ENCODE results near the gene TSTD2. TPM values are rescaled to one million over a fixed set of nuclear protein-coding genes. Genes with fewer than 3 reads are reported as not detected.
A peak's percentile ranks its signal among the peaks of the same experiment; 100 is the strongest.

TSTD2 gene
- total RNA-seq, 3 donors from 2014 or later: 18.8 to 28.2 (median 26.6) TPM

DNA sequence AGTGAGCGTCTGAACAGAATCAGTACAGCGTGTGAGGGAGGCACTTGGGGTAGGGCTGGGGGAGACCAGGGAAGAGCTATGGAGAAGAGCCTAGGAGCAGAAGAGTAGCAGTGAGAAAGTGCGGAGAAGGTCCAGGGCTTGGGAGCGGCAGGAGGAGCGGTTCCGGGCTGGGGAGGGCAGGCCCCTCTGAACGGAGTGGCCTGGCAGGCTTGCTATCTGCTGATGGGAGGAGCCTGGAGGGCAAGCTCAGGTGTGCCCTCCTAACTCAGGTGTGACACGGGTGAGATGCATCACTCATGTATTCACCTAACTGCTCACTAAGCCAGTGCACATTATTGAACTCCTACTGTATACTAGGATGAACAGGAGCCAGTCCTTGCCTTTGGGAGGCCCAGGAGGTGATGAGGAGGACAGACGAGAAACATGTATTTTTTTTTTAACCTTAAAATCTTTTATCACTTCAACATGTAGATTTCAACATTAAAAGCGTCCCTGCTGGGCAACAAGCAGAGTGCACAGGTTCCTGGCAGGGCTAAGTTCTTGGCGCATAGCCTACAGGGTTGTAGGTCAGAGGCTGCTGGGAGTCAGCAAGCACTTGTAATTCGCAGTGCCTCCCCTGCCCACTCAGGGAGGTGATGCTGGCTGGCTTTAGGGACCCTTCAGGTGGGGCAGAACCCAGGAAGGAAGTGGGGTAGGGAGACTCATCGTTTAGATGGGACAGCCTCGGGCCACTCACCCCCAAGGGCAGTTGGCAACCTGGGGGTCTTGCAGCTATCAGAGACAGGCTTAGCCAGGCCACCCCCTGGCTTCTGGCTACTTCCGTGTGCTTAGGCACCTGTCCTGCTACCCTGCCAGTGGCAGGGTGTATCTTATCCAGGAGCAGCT, 76.2 kb downstream of the TSTD2 start:
- DNase-seq: no peak
- intact Hi-C loops (cut with DNase I, micrococcal nuclease): no loop called here

DNA sequence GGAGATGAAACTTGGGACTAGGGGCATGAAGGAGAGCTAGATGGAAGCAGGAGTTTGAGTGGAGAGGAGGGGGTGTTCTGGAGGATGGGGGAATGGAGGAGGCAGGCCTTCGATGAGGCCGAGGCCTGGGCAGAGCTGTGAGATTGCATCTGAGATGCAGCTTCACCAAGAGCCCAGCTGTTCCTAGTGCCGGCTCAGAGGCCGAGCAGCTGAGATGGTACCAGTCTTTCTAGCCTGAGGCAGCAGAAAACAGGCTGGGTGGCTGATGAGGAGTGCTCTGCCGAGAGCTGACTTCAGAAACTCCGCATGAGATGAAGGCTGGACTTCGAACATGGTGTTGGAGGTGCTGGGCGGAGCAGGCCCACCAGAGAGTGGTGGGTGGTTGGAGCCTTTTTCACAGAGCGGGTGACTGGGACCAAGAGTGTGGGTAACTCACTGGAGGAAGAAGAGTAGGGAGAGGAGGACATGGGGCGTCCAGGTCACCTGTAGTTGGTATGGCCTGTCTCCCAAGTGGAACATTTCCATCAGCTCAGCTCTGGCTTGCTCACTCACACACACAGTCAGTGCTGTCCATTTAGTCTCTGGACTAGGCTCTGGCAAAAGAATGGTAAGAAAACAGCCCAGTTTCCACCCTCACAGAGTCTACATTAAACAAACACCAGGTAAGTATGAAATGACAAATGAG, 77.0 kb downstream of the TSTD2 start:
- ATAC-seq: no peak
- no peak for DNase-seq
- TF ChIP-seq, protein P1, sequence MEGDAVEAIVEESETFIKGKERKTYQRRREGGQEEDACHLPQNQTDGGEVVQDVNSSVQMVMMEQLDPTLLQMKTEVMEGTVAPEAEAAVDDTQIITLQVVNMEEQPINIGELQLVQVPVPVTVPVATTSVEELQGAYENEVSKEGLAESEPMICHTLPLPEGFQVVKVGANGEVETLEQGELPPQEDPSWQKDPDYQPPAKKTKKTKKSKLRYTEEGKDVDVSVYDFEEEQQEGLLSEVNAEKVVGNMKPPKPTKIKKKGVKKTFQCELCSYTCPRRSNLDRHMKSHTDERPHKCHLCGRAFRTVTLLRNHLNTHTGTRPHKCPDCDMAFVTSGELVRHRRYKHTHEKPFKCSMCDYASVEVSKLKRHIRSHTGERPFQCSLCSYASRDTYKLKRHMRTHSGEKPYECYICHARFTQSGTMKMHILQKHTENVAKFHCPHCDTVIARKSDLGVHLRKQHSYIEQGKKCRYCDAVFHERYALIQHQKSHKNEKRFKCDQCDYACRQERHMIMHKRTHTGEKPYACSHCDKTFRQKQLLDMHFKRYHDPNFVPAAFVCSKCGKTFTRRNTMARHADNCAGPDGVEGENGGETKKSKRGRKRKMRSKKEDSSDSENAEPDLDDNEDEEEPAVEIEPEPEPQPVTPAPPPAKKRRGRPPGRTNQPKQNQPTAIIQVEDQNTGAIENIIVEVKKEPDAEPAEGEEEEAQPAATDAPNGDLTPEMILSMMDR (IDR thresholded peaks at IDR 0.05): no peak
- intact Hi-C loops (cut with DNase I, micrococcal nuclease): no loop called here
- no peaks in the 10 kb centered on the region for H3K36me3 ChIP-seq (ENCODE audit: low read depth)
- H3K9me3 ChIP-seq: no peaks in the 10 kb centered on the region
- H3K4me3 ChIP-seq: no peak overlapping the region
- H3K4me1 ChIP-seq (ENCODE audit: low read depth): no peaks in the 10 kb centered on the region

More for the DNA sequence above, 76.2 kb downstream of the TSTD2 start:
- H3K36me3 ChIP-seq (ENCODE audit: low read depth): no peaks in the 10 kb centered on the region
- H3K4me3 ChIP-seq: no peak overlapping the region
- H3K9me3 ChIP-seq: no peaks in the 10 kb centered on the region
- TF ChIP-seq, protein P1 (IDR thresholded peaks at IDR 0.05): no peak
- peak; percentile 32 for ATAC-seq
- H3K4me1 ChIP-seq (ENCODE audit: low read depth): no peaks in the 10 kb centered on the region

DNA sequence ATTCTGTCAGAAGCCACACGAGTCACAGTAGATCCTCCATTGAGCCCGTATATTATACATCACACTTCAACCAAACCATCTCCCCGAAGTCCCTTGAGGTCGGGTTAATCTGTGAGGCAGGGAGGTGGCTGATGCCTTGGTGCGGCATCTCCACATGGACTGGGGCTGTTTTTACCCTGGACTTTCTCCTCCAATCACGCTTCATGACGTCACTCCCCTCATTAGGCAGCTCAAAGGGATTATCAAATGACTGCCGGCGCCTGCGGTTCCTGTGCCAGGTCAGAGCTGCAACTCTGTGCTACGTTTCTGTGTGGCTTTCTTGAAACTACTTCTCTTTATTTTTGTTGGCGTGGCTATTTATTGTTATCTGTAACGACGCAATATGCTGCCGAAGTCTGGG, 78.0 kb downstream of the TSTD2 start:
- TF ChIP-seq, protein P1 (IDR thresholded peaks at IDR 0.05): no peak
- peak; percentile 9 for ATAC-seq
- intact Hi-C loops (cut with DNase I, micrococcal nuclease): no loop called here
- Histone ChIP-seq H3K9me3 (no peaks in the 10 kb centered on the region), H3K36me3 (ENCODE audit: low read depth) (no peaks in the 10 kb centered on the region), H3K4me1 (ENCODE audit: low read depth) (no peaks in the 10 kb centered on the region), H3K4me3 (no peak overlapping the region)
- no peak for DNase-seq

DNA sequence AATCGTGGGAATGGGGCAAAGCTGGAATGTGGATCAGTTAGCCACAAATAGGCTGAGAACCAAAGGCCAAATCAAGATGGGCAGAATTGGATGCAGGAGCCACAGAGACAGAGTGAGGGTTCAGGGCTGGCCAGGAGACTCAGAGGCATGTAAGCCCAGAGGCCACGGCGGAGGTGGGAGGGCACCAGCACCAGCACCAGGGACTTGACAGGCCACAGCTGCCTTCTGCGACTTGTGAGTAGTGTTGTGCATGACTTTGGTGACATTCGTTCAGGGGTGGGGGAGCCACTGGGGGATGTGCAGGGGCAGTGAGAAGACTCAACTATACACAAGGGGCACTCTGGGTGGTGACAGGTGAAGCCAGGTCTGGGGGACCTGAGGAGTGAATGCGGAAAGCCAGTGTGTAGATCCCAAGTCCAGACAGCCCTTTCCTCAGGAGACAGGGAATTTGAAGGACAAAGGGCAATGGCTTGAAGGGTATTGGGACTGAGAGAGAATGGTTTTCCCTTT, 78.5 kb downstream of the TSTD2 start:
- DNase-seq (no peak), ATAC-seq (no peak)
- TF ChIP-seq, protein P1 (IDR thresholded peaks at IDR 0.05): no peak
- intact Hi-C loops (cut with DNase I, micrococcal nuclease): no loop called here
- Histone ChIP-seq H3K4me1 (ENCODE audit: low read depth) (no peaks in the 10 kb centered on the region), H3K9me3 (no peaks in the 10 kb centered on the region), H3K4me3 (no peak overlapping the region), H3K36me3 (ENCODE audit: low read depth) (no peaks in the 10 kb centered on the region)

DNA sequence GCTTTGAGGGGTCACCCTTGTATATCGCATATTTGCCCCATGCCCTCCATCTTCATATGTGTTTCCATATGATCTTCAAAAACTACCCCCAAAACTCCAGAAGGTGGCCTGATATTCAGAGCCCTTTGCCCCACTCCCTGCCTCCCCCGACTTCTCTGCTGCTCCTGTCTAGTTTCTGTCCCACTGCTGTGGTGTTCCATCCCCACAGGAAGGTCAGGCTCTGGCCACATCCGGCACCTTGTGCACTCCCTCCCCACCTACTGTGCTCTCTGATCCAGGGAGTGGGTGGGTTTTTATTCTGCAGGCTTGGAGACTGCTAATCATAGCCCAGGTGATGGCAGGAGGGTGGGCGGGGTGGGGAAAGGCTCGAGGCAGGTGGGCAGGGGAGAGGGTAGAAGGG, 79.3 kb downstream of the TSTD2 start:
- intact Hi-C loops (cut with DNase I, micrococcal nuclease): no loop called here
- Histone ChIP-seq H3K4me3 (no peak overlapping the region), H3K9me3 (no peaks in the 10 kb centered on the region), H3K36me3 (ENCODE audit: low read depth) (no peaks in the 10 kb centered on the region), H3K4me1 (ENCODE audit: low read depth) (no peaks in the 10 kb centered on the region)
- no peak for DNase-seq
- TF ChIP-seq, protein P1 (IDR thresholded peaks at IDR 0.05): no peak
- ATAC-seq: no peak

Measured in mucosa of descending colon (tissue), 3 donors.